ENCODE measurements around the gene ZNF398. TPM values are rescaled to one million over a fixed set of nuclear protein-coding genes. Genes with fewer than 3 reads are reported as not detected.

Gene ZNF398
- total and polyA plus RNA-seq, 2 of the 13 experiments (the other 11 are each of a cell fraction or from before 2014, with no cell fraction given) = 3.0 to 8.9 TPM

DNA sequence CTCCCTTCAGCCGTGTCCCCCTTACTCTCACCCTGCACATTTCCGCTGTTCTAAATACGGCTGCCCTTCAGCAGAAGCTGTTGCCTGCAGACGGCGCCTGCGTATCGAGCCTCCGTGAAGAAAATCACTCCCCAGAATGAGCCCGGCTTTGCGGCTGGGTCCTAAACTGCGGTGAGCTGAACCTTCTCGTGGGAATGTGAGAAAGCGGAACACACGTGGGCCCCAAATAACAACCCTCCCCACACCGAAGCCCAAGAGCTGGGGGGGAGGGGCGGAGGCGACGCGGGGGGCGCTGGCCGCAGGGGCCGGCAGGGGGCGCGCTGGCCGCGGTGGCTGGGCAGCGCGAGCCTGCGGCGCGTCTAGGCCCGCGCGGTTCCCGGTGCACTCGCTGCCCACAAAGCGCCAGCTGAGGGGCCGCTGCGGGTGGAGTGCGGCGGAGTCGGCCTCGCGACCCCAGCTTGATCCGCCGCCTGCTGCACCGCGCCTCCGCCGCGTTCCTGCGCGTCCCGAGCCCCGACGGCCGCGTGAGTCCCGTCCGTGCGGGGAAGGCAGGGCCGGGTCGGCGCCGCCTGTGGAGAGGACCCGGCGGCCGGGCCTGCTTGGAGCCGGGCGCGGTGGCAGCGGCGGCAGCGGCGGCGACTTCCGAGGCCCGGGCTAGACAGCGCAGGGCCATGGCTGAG lies at the start of gene ZNF398 (continued):
- TF ChIP-seq ZZZ3 (CRISPR knock-in tag; IDR thresholded peaks at IDR 0.05; ENCODE audit: borderline replicate concordance) (no peak; the same call in 1 of the 2 replicates), ZNF143 (CRISPR knock-in tag; IDR thresholded peaks at IDR 0.05) (no peak), RELA (CRISPR knock-in tag; IDR thresholded peaks at IDR 0.05) (no peak), TBX3 (IDR thresholded peaks at IDR 0.05; ENCODE audit: borderline replicate concordance) (no peak), FOXP1 (IDR thresholded peaks at IDR 0.05) (no peak), FOXP1 (CRISPR knock-in tag; IDR thresholded peaks at IDR 0.05) (no peak), ZNF614 (CRISPR knock-in tag; IDR thresholded peaks at IDR 0.05; ENCODE audit: borderline replicate concordance) (no peak), MTA3 (CRISPR knock-in tag; IDR thresholded peaks at IDR 0.05) (no peak), MED8 (CRISPR knock-in tag; IDR thresholded peaks at IDR 0.05; ENCODE audit: insufficient replicate concordance) (no peak), SIX1 (CRISPR knock-in tag; IDR thresholded peaks at IDR 0.05; ENCODE audit: borderline replicate concordance) (no peak), PITX1 (CRISPR knock-in tag; IDR thresholded peaks at IDR 0.05) (no peak), NFIC (IDR thresholded peaks at IDR 0.05; ENCODE audit: low read length) (no peak), CENPX (CRISPR knock-in tag; IDR thresholded peaks at IDR 0.05) (no peak), MLLT10 (CRISPR knock-in tag; IDR thresholded peaks at IDR 0.05) (no peak), FOXM1 (CRISPR knock-in tag; IDR thresholded peaks at IDR 0.05) (no peak), ZNF234 (CRISPR knock-in tag; conservative IDR thresholded peaks at IDR 0.05) (no peak), SMARCE1 (IDR thresholded peaks at IDR 0.05; ENCODE audit: borderline replicate concordance) (no peak), CHD4 (IDR thresholded peaks at IDR 0.05; ENCODE audit: borderline replicate concordance, low read length) (no peak), ZNF275 (CRISPR knock-in tag; IDR thresholded peaks at IDR 0.05; ENCODE audit: borderline replicate concordance) (no peak), ZNF720 (CRISPR knock-in tag; IDR thresholded peaks at IDR 0.05) (no peak), JUN (CRISPR knock-in tag; IDR thresholded peaks at IDR 0.05) (no peak), TCF12 (IDR thresholded peaks at IDR 0.05) (no peak), TCF12 (CRISPR knock-in tag; IDR thresholded peaks at IDR 0.05) (no peak; the same call in 1 of the 2 replicates)
- TF ChIP-seq, protein P1, sequence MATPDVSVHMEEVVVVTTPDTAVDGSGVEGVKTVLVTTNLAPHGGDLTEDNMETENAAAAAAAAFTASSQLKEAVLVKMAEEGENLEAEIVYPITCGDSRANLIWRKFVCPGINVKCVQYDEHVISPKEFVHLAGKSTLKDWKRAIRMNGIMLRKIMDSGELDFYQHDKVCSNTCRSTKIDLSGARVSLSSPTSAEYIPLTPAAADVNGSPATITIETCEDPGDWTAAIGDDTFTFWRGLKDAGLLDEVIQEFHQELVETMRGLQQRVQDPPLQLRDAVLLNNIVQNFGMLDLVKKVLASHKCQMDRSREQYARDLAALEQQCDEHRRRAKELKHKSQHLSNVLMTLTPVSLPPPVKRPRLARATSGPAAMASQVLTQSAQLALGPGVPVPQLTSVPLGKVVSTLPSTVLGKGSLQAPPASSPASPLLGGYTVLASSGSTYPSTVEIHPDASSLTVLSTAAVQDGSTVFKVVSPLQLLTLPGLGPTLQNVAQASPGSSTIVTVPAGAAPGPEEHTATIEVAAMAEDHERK (CRISPR knock-in tag; IDR thresholded peaks at IDR 0.05; ENCODE audit: low read depth) = no peak
- TF ChIP-seq, protein P2, sequence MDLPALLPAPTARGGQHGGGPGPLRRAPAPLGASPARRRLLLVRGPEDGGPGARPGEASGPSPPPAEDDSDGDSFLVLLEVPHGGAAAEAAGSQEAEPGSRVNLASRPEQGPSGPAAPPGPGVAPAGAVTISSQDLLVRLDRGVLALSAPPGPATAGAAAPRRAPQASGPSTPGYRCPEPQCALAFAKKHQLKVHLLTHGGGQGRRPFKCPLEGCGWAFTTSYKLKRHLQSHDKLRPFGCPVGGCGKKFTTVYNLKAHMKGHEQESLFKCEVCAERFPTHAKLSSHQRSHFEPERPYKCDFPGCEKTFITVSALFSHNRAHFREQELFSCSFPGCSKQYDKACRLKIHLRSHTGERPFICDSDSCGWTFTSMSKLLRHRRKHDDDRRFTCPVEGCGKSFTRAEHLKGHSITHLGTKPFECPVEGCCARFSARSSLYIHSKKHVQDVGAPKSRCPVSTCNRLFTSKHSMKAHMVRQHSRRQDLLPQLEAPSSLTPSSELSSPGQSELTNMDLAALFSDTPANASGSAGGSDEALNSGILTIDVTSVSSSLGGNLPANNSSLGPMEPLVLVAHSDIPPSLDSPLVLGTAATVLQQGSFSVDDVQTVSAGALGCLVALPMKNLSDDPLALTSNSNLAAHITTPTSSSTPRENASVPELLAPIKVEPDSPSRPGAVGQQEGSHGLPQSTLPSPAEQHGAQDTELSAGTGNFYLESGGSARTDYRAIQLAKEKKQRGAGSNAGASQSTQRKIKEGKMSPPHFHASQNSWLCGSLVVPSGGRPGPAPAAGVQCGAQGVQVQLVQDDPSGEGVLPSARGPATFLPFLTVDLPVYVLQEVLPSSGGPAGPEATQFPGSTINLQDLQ (CRISPR knock-in tag; IDR thresholded peaks at IDR 0.05) = no peak
- TF ChIP-seq, protein P3, sequence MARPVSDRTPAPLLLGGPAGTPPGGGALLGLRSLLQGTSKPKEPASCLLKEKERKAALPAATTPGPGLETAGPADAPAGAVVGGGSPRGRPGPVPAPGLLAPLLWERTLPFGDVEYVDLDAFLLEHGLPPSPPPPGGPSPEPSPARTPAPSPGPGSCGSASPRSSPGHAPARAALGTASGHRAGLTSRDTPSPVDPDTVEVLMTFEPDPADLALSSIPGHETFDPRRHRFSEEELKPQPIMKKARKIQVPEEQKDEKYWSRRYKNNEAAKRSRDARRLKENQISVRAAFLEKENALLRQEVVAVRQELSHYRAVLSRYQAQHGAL (CRISPR knock-in tag; IDR thresholded peaks at IDR 0.05; ENCODE audit: not compliant biosample characterization) = no peak
- TF ChIP-seq, protein P4, sequence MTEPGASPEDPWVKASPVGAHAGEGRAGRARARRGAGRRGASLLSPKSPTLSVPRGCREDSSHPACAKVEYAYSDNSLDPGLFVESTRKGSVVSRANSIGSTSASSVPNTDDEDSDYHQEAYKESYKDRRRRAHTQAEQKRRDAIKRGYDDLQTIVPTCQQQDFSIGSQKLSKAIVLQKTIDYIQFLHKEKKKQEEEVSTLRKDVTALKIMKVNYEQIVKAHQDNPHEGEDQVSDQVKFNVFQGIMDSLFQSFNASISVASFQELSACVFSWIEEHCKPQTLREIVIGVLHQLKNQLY (CRISPR knock-in tag; IDR thresholded peaks at IDR 0.05) = no peak
